GM19351 (cell line): ENCODE data around the gene PLEKHG4.

Source experiments
- ATAC-seq: cut with Tn5 transposase; IDR thresholded peaks from one replicate; pipeline ENCODE4 v1.9.1; 2021; ENCODE audit warnings: mild to moderate bottlenecking, moderate library complexity; ENCODE audit not compliant: unreplicated experiment

The PLEKHG4 gene

GRCh38 chr16:67317853-67318252 is 38.5 kb downstream of the PLEKHG4 start:
- ATAC-seq, result no peak

- ATAC-seq, result no peak
Measured at GRCh38 chr16:67326115-67326471, 46.8 kb downstream of the PLEKHG4 start.

- no peak for ATAC-seq
Measured at GRCh38 chr16:67326472-67327309, 47.4 kb downstream of the PLEKHG4 start, which contains the start of the genes KCTD19 and LRRC36. TSS of gene KCTD19 (minus strand) at chr16:67326741. CDS start at chr16:67326707, 34 bp downstream. TSS of gene LRRC36 (plus strand) at chr16:67326815. CDS start at chr16:67326863, 48 bp downstream.

GRCh38 chr16:67327743-67328142 is 48.4 kb downstream of the PLEKHG4 start:
- ATAC-seq, result no peak

- no peak for ATAC-seq
Measured at GRCh38 chr16:67329901-67330300, 50.6 kb downstream of the PLEKHG4 start.

GRCh38 chr16:67333315-67333714 is 54.0 kb downstream of the PLEKHG4 start:
- no peak for ATAC-seq

- ATAC-seq, result no peak
Measured at GRCh38 chr16:67336116-67336515, 56.8 kb downstream of the PLEKHG4 start.

- ATAC-seq, result no peak
Measured at GRCh38 chr16:67336648-67337047, 57.3 kb downstream of the PLEKHG4 start.
